ENCODE data around the gene NUDT22.

NUDT22 gene

GRCh38 chr11:64229744-64230170 lies 3.7 kb downstream of the NUDT22 start:
- DNase-seq, result no peak

DNA sequence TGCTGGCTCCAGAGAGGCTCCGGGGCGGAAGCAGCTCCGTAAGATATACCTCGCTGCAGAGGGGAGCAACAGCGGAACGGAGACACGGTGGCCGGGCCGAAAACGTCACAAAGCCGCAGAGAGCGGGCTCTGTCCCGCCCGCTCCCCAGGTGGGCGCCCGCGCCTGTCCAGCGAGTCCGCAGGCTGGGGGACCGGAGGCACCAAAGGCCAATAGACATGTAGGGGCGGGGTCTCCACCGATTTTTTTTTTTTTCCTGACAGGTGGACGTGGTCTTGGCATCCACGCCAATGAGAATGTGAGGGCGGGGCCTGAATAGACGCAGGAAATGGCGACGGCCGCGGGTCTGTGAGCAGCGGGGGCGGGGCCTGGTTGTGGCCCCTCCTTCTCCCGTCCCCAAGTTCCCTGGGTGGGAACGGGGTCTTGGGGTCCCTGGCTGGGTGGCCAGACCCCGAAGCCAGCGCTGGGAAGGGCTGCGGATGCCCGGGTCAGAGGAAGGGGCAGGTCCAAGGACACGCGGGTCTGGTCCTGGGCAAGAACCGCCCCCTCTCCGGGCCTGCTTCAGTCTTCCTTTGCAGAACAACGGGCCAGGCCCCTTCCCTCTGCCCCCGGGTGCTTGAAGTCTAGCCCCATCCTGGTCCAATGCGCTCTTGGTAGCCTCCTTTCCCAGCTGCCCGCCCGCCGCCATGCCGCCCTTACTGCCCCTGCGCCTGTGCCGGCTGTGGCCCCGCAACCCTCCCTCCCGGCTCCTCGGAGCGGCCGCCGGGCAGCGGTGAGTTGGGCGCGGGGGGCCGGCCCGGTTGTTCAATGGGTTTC lies 4.3 kb downstream of the NUDT22 start, which contains the start of gene DNAJC4:
Gene DNAJC4 (plus strand): TSS at position 378 of the 814 bp plus-strand sequence. CDS start 307 bp downstream, at position 685.
- peak; percentile 59 to 79 (median 63) for DNase-seq

DNA sequence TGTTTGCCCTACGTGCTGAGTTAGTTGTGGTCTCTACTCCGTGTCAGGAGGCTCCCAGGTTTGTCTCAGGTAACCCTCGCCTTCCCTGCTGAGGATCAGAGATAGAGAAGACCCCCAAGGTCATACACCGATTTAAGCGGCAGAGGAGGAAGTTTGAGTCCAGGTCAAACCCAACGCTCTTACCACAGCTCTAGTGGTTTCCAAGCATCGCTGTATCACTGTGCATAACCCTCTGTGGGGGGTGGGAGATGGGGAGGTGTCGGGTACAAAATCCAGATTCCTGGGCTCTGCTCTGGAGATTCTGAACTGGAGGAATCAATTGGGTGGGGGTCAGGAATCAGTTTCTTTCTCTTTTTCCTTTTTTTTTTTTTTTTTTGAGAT lies 4.9 kb downstream of the NUDT22 start:
- no peak for DNase-seq

DNA sequence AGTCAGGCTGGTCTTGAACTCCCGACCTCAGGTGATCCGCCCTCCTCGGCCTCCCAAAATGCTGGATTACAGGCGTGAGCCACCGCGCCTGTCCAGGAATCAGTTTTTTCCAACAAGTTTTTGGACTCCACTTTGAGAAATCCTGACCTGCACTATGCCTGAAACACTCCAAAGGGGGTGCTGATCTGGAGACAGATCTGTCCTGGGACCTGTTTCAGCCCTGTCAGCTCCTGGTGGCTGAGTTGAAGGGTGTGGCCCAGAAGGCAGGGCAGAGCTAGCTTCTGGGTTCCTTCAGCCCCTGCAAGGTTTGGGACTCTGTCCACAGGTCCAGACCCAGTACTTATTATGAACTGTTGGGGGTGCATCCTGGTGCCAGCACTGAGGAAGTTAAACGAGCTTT lies 5.5 kb downstream of the NUDT22 start:
- DNase-seq, result no peak

- DNase-seq, result no peak
These were observed 6.3 kb downstream of the NUDT22 start for GRCh38 chr11:64232182-64232966.

GRCh38 chr11:64232967-64233315 lies 6.9 kb downstream of the NUDT22 start:
- no peak for DNase-seq

GRCh38 chr11:64233913-64234586 lies 8.0 kb downstream of the NUDT22 start, which contains the start of gene VEGFB:
TSS of gene VEGFB (plus strand) at chr11:64234584. CDS start at chr11:64234834, 250 bp downstream.
- DNase-seq, result peak in 2 of 4 experiments; percentile 48 to 74

DNA sequence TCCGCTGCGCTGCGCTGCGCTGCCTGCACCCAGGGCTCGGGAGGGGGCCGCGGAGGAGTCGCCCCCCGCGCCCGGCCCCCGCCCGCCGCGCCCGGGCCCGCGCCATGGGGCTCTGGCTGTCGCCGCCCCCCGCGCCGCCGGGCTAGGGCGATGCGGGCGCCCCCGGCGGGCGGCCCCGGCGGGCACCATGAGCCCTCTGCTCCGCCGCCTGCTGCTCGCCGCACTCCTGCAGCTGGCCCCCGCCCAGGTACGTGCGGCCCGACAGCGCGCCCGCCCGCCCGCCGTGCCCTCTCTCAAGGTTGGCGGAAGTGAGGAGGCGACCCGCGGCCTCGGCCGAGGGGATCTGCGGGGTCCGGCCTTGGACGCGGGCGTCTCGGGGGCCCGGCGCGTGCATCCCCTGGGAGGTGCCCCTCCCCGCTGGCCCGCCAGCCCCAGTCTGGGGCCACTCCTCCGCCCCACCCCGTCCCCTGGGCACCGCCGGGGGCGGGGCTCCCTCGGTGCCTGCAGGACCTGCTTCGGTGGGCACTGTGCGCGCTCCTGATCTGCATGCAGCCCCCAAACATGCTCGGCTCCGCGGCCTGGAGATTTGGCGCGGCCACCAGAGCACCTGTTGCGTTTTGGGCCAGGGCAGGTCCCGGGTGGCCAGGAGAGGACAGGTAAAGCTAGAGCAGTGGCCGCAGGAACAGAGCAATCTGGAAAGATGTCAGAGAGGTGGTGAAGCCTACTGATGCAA lies 8.7 kb downstream of the NUDT22 start:
- peak in 1 of 4 experiments; percentile 64 for DNase-seq

DNA sequence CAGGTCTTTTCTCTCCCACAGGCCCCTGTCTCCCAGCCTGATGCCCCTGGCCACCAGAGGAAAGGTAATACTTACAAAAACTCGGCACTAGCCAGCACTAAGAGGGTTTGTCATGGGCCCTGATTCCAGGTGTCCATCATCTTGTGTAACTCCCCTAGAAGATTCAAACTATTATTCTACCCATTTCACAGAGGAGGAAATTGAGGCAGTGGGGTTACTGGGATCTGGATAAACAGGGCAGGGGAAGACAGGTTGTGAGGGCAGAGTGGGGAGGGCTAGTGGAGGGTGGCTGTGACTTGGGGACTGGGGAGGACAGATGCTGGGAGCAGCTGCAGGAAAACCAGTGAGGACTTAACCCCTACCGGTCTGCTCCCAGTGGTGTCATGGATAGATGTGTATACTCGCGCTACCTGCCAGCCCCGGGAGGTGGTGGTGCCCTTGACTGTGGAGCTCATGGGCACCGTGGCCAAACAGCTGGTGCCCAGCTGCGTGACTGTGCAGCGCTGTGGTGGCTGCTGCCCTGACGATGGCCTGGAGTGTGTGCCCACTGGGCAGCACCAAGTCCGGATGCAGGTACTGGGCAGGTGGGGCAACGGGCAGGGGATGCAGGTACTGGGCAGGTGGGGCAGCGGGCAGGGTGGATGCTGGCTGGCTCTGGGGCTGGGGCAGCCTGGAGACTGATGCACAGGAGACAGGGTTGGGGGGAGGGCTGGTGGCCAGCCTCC lies 9.5 kb downstream of the NUDT22 start:
- DNase-seq, result no peak

DNA sequence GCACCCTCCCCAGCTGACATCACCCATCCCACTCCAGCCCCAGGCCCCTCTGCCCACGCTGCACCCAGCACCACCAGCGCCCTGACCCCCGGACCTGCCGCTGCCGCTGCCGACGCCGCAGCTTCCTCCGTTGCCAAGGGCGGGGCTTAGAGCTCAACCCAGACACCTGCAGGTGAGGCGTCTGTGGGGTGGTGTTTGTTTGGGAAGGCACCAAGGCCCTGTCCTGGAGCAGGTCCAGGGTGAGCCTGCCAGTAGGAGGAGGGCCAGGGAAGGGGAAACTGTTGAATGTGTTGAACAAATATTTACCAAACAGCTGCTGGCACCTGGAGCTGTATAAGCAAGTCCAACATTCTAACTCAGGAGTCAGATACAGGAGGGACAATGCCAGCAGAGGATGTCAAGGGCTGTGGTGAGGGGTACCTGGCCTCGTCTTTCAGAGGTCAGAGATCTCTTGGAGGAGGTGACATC lies 11.4 kb downstream of the NUDT22 start:
- no peak for DNase-seq

DNA sequence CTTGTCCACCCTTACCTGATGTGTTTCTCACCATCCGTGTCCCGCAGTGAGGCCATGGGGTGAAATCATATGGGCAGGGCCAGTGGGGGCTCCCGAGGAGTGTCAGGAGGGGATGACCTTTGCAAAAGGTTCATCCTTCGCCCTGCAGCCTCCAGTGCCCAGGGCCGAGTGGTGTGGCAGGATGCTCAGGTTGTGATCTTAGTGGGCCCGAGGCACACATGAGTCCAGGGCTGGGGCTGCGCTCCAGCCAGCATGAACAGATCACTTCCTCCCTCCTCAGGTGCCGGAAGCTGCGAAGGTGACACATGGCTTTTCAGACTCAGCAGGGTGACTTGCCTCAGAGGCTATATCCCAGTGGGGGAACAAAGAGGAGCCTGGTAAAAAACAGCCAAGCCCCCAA lies 12.0 kb downstream of the NUDT22 start:
- no peak for DNase-seq

DNA sequence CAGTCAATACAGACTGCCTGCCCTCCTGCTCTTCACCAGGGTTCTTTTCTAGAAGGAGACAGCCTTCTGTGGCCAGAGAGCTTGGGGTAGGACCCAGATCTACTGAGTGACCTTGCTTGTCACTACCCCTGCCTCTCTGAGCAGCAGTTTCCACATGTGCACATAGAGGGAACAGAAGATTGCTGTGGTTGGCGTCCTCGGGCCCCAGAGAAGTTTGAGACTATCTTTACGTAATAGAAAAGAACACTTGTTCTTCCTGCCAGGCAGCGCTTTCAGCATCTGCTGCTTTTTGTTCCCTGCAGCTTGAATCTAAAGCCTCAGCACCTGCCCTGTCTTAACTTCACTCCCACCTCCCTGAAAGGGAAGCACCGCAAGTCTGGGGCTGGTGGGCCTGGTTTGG lies 12.9 kb downstream of the NUDT22 start:
- DNase-seq, result no peak

- DNase-seq, result no peak
These were observed 13.8 kb downstream of the NUDT22 start for GRCh38 chr11:64239662-64240434.

GRCh38 chr11:64240435-64241240 lies 14.6 kb downstream of the NUDT22 start, which contains the start of gene FKBP2:
TSS of gene FKBP2 (plus strand) at chr11:64241095. CDS start at chr11:64242388, 1,293 bp downstream.
- peak; percentile 92 to 99 (median 96) for DNase-seq

DNA sequence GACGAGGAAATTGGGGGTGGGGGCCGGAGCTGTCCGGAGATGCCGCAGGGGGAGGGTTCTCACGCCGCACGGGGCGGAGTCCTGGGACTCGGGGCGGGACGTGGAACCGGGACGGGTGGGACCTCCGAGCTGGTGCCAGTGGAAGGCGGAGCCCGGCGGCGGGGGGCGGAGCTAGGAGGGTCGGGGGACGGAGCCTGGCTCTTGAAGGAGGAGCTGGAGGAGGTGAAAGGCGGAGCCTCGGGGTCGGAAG lies 15.1 kb downstream of the NUDT22 start:
- peak; percentile 99 to 100 (median 99) for DNase-seq

DNA sequence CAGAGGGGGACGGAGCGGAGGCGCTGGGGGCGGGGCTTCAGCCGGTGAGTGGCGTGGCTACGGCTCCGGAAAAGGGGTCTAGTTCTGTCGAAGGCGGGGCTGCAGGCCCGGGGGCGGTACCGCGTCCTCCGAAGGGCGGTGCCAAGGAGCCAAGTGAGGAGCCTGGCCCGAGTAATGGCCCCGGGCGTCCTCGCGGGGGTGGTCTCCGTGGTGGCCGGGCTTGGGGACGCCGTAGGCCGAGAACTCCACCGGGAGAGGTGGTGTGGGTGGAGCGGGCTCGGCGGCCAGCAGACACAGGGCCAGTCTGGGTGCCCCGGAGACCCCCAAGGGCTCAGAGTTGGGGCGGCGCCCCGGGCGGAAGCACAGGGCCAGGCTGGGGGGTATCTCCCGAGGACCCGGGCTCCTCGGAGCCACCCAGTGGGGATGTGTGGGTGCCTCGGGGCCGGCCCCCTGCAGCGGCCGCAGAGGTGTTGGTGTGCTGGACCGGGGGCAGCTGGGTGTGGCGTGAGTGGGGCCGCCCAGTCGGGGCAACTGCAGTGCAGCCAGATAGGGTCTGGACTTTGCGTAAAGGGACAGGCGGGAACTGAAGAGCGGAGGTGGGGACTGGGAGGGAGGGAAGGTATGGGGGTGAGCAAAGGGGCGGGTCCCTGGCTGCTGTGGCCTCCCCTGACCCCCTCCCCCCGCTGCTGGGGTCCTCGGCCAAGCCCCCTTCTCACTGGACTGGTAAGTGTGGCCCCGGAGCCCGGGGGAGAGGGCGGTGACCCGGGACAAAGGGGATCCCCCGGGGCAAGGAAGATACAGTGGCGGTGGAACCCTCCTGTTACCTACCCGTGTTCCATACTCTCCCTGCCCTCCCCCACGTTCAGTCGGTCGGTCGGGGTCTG lies 15.7 kb downstream of the NUDT22 start:
- no peak for DNase-seq

GRCh38 chr11:64243236-64243854 lies 17.3 kb downstream of the NUDT22 start:
- DNase-seq, result no peak

GRCh38 chr11:64244107-64244506 lies 18.0 kb downstream of the NUDT22 start:
- DNase-seq, result no peak

- DNase-seq, result no peak
These were observed 18.9 kb downstream of the NUDT22 start for GRCh38 chr11:64244966-64245365.

Data from activated naive CD4-positive, alpha-beta T cell (primary cell).